ENCODE results near the gene DUSP7.

Gene DUSP7

GRCh38 chr3:52028572-52028971 lies 27.8 kb downstream of the DUSP7 start:
- no peak for DNase-seq (ENCODE audit: low spot score)

DNA sequence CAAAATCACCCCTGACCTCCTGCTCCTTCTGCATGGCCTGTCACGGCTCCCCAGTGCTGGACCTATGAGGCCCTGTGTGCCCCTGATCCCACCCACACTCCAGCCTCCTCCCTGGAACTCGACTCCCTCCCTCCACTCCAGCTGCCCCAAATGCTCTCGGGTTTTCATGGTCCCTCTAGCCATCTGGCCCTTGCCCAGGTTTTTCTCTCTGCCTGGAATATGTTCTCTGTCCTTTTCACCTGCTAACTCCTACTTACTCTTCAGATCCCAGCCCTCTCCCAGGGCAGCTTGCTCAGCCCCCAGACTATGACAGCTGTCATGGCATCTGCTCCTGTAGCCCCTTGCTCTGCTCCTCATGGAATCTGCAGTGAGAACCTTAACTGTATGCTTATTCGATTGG lies 30.3 kb downstream of the DUSP7 start:
- DNase-seq (ENCODE audit: low spot score) = no peak

DNA sequence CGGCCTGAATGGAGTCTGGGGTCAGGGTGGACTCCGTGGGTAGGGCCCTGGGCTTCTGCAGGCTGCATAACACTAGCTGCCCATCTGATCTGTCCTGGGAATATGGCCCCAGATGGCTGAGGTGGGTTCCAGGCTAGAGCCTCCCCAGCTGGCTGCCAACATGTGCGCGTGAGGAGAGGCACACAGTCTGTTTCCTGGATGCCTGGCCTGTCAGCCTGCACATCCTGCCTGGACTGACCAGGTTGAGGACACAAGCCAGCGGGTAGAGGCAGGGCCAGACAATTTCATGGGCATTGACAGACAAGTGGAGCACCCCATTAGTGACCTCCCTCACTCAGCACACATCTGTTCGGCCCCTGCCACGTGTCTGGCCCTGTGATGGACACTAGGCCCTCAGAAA lies 30.9 kb downstream of the DUSP7 start:
- no peak for DNase-seq (ENCODE audit: low spot score)

GRCh38 chr3:52024765-52025452 lies 31.5 kb downstream of the DUSP7 start:
- DNase-seq (ENCODE audit: low spot score) = no peak

DNA sequence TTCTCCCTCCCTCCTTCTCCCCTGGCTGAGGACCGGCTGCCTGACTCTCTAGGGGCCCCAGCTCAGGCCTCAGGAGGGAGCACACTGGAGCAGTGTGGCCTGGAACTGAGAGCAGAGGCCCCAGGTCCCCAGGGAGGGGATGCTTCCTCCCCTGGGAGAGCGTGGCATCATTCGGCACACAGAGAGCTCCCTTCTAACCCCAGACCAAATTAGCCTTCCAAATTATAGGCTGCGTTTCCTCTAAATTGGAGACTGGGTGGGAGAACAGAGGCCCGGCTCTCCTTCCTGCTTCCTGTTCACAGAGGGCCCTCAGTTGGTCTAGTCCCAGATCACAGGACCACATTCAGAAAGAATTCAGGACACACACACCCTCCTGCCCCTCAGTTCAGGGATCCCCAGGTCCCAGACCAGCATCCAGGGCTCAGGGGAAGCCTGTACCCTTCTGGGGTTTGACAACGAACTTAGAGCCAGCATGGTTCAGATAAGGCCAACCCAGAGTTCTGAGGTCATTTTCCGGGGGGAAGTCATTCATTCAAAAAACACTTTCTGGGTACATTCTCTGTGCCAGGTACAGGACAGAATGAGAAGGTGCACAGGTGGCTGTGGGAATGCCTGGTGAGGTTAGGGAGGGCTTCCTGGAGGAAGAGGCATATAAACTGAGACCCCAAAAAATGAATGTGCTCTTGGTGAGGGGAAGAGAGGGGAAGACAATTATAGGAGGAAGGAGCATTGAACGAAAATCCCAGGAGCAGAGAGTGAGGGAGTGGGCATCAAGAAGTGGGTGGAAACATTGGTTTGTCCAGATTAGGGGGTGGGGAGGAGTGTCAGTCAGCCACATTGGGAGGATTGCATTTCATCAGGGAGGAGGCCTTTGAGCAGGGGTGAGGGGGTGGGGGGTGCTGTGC lies 32.3 kb downstream of the DUSP7 start:
- DNase-seq (ENCODE audit: low spot score) = no peak

DNA sequence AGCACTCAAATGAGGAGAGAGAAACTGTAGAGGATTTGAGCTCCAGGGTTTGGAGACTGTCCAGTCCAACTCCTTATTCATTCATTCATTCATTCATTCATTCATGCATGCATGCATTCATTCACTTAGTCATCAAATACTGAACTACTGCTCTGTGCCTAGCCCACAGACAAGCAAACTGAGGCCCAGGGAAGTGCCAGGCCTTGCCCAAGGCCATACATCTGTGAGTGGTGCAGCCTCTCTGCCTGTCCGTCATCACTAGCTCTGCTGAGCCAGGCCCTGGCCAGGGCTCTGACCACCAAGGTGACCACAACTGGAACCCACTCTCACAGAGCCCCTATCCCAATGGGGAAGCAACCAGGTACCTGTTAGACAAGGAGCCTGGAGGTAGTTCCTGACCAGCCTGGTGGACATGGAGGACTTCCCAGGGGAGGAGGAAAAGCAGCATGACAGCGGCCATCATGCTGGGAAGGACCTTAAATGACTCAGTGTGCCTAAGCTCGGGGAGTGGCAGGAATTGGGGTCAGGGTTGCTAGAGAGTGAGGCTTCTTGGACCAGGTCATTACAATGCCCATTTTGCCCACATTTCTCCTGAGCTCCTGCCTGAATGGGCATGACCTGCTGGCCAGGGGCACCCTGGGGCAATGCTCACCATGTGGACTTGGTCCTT lies 33.1 kb downstream of the DUSP7 start:
- DNase-seq (ENCODE audit: low spot score) = no peak

- DNase-seq (ENCODE audit: low spot score) = no peak
Measured at GRCh38 chr3:52022323-52023100, 33.9 kb downstream of the DUSP7 start.

GRCh38 chr3:52021489-52022268 lies 34.7 kb downstream of the DUSP7 start:
- no peak for DNase-seq (ENCODE audit: low spot score)

GRCh38 chr3:52020796-52021195 lies 35.6 kb downstream of the DUSP7 start:
- DNase-seq (ENCODE audit: low spot score) = no peak

DNA sequence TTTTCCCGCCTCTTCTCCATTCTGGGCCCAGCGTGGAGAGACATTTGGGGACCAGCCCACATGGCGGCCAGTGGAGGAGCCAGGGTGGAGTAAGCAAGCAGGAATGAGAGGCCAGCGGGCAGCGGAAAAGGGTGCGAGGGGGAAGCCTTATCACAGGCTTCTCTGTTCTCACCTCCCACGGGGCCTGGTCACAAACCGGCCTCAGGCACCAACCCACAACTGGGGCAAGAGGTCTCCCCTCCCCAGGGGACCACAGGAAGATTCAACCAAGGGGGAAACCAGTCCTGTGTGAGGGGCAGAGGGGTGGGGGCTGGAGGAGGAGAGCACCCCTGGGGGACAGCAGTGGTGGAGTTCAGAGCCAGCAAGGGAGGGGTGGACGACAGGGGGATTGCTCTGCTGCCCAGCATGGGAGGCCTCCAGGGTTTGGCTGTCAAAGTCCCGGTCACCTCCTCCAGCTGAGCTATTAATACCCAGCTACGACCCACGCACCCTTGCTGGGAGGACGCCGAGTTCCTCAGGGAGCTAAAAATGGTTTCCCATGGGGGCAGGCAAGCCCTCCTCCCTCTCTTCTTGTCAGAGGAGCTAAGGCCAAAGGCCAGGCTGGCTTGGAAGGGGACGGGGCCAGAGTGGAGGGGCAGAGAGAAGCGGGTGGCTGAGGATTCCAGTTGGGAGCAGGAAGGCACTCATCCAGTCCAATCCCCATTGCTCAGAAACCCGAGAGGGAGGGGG lies 36.9 kb downstream of the DUSP7 start:
- DNase-seq (ENCODE audit: low spot score) = no peak

DNA sequence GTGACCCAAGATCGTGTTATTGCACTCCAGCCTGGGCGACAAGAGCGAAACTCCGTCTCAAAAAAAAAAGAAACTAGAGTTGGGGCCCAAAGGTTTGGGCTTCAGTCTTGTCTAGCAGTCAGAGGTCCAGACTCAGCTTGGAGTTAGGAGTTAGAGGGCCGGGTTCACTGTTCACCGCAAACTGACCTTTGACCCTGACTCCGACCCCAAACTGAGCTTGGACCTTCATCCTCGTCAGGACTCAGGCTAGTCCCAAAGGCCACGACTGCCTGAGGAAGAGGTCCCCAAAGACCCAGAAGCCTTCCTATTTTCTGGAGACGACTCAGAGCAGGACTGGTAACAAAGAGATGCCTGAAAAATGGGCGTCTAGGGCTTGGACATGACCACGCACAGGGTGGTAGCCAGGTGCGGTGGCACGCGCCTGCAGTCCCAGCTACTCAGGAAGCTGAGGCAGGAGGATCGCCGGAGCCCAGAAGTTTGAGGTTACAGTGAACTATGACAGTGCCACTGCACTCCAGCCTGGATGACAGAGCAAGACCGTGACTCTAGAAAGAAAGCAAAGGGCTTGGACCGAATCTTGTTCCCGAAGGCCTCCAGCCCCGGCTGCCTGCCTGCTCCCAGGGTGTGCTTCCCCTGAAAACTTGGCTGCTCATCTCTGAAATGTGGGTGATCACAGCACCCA lies 37.9 kb downstream of the DUSP7 start:
- DNase-seq (ENCODE audit: low spot score) = no peak

DNA sequence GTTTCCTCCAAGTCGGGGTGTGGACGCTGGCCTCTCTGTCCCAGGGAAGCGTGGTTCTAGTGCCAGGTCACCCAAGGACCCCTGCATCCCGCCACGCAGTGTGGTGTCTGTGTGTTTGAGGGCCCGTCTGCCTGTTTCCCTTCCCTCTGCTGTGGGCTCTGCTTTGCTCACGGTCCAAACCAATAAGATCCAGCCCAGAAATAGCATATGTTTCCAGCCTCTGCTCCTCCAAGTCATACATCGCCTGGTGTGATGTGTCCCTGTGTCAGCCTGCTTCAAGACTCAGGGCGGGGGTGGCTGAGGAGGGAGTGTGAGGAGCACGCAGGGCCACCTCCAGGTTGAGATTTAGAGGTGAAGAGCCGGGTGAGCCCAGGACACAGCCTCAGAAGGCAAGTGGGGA lies 38.8 kb downstream of the DUSP7 start:
- DNase-seq (ENCODE audit: low spot score) = no peak

DNA sequence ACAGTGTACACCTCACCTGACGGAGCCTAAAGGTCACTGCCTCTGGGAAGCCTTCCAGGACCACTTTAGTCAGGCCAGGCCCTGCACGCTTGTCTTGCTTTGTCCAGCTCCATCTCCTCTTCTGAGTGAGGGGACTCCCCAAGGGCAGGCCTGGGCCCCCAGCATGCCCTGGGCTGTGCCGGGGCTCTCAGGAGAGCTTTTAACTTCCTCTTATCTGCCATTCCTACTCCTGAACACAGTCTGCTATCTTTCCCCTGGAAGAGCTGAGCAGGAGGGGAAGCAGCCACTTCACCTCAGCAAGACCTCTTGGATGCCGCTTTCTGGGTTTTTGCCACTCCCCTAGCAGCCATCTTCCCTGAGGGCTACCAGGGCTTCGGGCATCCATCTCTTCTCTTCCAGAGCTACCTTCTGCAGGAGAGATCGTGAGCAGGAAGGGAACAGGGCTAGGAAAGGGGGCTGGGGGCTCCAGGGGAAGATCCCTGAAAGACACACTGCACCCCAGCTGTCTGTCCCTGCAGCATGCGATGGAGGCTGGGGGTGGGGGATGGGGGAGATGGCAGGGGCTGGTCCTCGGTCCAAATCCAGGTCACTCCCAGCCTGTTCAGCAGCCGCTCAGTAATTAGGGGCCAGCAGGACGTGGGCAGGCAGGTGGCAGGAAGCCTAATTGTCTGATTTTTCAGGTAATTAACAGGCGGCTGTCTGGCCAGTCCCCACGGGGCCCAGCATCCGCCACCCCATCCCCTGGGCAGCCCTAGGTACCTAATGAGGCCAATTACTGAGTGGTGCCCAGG lies 40.7 kb downstream of the DUSP7 start:
- no peak for DNase-seq (ENCODE audit: low spot score)

DNA sequence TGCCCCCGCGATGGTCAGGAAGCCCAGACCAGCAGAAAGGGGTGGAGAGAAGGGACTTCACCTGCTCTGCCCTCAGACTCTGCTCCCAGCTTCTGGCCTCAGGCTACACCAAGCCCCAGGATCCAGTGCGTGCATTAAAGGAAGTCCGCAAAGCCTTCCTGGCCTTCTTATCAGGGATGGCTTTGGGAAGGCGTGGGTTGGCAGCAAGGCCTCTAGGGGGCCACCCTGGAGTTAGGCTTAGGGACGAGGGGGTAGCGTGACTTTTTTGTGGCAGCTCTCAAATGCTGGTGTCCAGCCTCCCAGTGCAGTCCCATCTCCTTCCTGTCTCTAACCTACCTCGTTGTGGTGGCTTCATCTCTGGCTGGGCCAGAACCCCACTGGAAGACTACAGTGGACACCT lies 41.8 kb downstream of the DUSP7 start:
- DNase-seq (ENCODE audit: low spot score) = peak; percentile 62

DNA sequence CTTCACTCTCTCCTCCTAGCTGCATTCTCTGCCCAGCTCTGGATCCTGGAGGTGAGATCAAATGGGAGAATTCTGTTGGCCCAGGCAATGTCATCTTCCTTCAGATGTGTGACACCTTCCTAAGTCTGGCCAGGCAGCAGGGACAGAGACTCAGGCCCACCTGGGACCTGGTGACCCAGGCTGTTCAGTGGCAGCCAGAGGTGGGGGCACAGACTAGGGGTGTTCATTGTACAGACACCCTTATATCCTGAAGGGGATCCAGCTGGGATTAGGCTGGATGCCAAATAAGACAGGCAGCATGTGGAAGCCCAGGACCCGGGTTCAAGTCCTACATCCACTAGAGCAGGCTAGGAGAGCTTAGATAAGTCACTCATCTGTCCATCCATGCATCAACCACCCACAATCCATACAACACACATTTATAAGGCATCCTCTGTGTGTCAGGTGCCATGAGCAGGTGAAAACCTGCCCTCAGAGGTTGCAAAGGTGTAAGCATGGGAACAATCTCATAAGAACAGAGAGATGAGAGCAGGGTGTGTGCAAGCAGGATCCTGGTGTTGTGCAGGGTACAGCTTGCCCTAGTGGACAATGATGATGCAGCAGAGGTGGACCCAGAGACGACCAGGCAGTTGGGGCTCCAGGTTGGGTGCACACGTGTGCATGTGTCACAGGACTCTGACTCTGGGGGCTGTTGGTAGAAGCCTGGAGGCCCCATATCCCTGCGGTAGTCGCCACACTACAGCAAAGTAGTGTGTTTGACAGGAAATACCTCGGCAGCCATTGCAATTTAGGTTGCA lies 42.4 kb downstream of the DUSP7 start:
- no peak for DNase-seq (ENCODE audit: low spot score)

GRCh38 chr3:52012699-52013098 lies 43.7 kb downstream of the DUSP7 start:
- DNase-seq (ENCODE audit: low spot score) = no peak

DNA sequence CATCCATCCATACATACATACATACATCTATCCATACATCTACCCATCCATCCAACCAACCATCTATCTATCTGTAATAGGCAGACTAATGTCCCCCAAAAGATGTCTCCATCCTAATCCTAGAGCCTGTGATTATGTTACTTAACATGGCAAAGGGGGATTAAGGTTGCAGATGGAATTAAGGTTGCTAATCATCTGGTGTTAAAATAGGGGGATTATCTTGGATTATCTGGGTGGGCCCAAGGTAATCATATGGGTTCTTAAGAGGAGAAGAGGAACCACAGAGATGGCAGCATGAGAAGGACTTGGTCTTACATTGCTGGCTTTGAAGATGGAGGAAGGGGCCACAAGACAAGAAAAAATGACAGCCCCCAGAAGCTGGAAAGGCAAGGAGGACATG lies 45.9 kb downstream of the DUSP7 start:
- no peak for DNase-seq (ENCODE audit: low spot score)

DNA sequence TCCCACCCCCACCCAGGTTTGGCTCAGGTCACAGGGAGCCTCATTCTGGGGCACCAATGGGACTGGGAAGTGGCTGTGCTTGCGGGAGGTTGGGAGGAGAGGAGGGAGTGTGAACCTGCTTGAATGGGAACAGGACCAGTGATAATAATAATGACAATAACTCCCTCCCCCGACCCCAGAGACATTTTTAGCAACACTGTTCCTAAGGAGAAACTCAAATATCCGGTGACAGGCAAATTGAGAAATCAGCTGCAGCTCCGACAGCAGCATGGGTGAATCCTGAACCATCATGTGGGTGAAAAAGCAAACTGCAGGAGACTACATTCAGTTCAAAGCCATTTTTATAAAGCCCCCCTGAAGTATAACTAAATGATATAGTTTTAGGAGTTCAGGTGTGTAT lies 49.1 kb downstream of the DUSP7 start:
- DNase-seq (ENCODE audit: low spot score) = no peak

- no peak for DNase-seq (ENCODE audit: low spot score)
Measured at GRCh38 chr3:52006820-52007133, 49.6 kb downstream of the DUSP7 start.
